ENCODE data around the gene WDR41. TPM values are rescaled to one million over a fixed set of nuclear protein-coding genes. Genes with fewer than 3 reads are reported as not detected.

Gene WDR41
- total RNA-seq, 4 donors from 2014 or later, result 63.9 to 93.9 (median 85.0) TPM

GRCh38 chr5:77426670-77427069 is 65.4 kb downstream of the WDR41 start:
- intact Hi-C loops (cut with DNase I), result no loop called here
- Histone ChIP-seq H3K36me3 (peaks cover 20 to 34% of the 10 kb centered on the region in 2 donors), H3K9me3 (no peaks in the 10 kb centered on the region), H3K27ac (peak overlapping the region in 2 of 3 donors; percentile 54 to 59), H3K4me1 (peaks cover 13 to 14% of the 10 kb centered on the region in 2 donors), H3K4me3 (replicated peaks in 1 of 3) (no peak overlapping the region), H3K27me3 (no peaks in the 10 kb centered on the region)
- no peak for DNase-seq
- TF ChIP-seq CTCF (IDR thresholded peaks at IDR 0.05), result no peak
- TF ChIP-seq POLR2A (IDR thresholded peaks at IDR 0.05), result no peak
- WGBS, 2 donors, result 66 to 74% methylated on average over 2 of the region's 2 CpGs

GRCh38 chr5:77425998-77426659 is 66.0 kb downstream of the WDR41 start:
- intact Hi-C loops (cut with DNase I), result no loop called here
- Histone ChIP-seq H3K9me3 (no peaks in the 10 kb centered on the region), H3K27me3 (no peaks in the 10 kb centered on the region), H3K36me3 (peaks cover 21 to 36% of the 10 kb centered on the region in 2 donors), H3K4me3 (replicated peaks in 1 of 3) (no peak overlapping the region), H3K27ac (peak overlapping the region in 2 of 3 donors; percentile 54 to 59), H3K4me1 (peaks cover 13 to 14% of the 10 kb centered on the region in 2 donors)
- WGBS, 2 donors, result 57 to 58% methylated on average over 8 of the region's 8 CpGs
- DNase-seq, result no peak
- TF ChIP-seq CTCF (IDR thresholded peaks at IDR 0.05) (no peak), POLR2A (IDR thresholded peaks at IDR 0.05) (no peak)

- Histone ChIP-seq H3K36me3 (peaks cover 18 to 35% of the 10 kb centered on the region in 2 donors), H3K4me3 (replicated peaks in 1 of 3) (no peak overlapping the region), H3K9me3 (no peaks in the 10 kb centered on the region), H3K4me1 (peaks cover 13 to 14% of the 10 kb centered on the region in 2 donors), H3K27me3 (no peaks in the 10 kb centered on the region), H3K27ac (peak overlapping the region in 2 of 3 donors; percentile 28 to 59)
- WGBS, 2 donors, result 86 to 94% methylated on average over 5 of the region's 5 CpGs
- intact Hi-C loops (cut with DNase I), result no loop called here
- TF ChIP-seq CTCF (IDR thresholded peaks at IDR 0.05) (no peak), POLR2A (IDR thresholded peaks at IDR 0.05) (no peak)
- no peak for DNase-seq
Measured at GRCh38 chr5:77425420-77425819, 66.7 kb downstream of the WDR41 start.

GRCh38 chr5:77424921-77425320 is 67.2 kb downstream of the WDR41 start:
- peak overlapping the region in 2 of 3 donors; percentile 28 to 59 for H3K27ac ChIP-seq
- 98 to 100% methylated on average over 2 of the region's 2 CpGs for WGBS, 2 donors
- H3K27me3 ChIP-seq, result no peaks in the 10 kb centered on the region
- intact Hi-C loops (cut with DNase I), result no loop called here
- H3K9me3 ChIP-seq, result no peaks in the 10 kb centered on the region
- H3K4me3 ChIP-seq (replicated peaks in 1 of 3), result no peak overlapping the region
- peaks cover 13 to 14% of the 10 kb centered on the region in 2 donors for H3K4me1 ChIP-seq
- no peak for DNase-seq
- peaks cover 17 to 40% of the 10 kb centered on the region in 2 donors for H3K36me3 ChIP-seq
- TF ChIP-seq POLR2A (IDR thresholded peaks at IDR 0.05) (no peak), CTCF (IDR thresholded peaks at IDR 0.05) (no peak)

- Histone ChIP-seq H3K4me3 (replicated peaks in 1 of 3) (no peak overlapping the region), H3K27me3 (no peaks in the 10 kb centered on the region), H3K9me3 (no peaks in the 10 kb centered on the region), H3K36me3 (peaks cover 23 to 48% of the 10 kb centered on the region in 2 donors), H3K4me1 (peaks cover 13 to 14% of the 10 kb centered on the region in 2 donors), H3K27ac (peak overlapping the region in 1 of 3 donors; percentile 31)
- DNase-seq, result peak in 1 of 2 donors; percentile 56
- intact Hi-C loops (cut with DNase I), result no loop called here
- TF ChIP-seq CTCF (IDR thresholded peaks at IDR 0.05) (no peak), POLR2A (IDR thresholded peaks at IDR 0.05) (no peak)
- WGBS, 2 donors, result 80 to 83% methylated on average over 2 of the region's 2 CpGs
Measured at GRCh38 chr5:77423022-77423750, 68.9 kb downstream of the WDR41 start.
